Right lobe of liver (tissue), 6 donors: Measurements from ENCODE around the gene PIK3CG. TPM values are rescaled to one million over a fixed set of nuclear protein-coding genes. Genes with fewer than 3 reads are reported as not detected.
"Not testable (repeated sequence)": the region's sequence is repeated elsewhere in the genome, so short reads cannot be mapped to it uniquely, and the experiment has no call there.

Experiments
- ATAC-seq, 4 donors: fragments of 200-7000 bp; cut with Tn5 transposase; one replicate each; pipeline ENCODE4 v1.9.1; 2020; ENCODE audit warnings: mild to moderate bottlenecking in 4 of 4, moderate library complexity in 4 of 4
- DNase-seq, 3 donors: peaks; one replicate each; pipeline ENCODE4 v3.0.0-alpha.2; 2020
- H3K27ac ChIP-seq, 3 donors: fragments of 200-600 bp; one replicate each; pipeline ENCODE4 v1.8.0; 2022
- H3K27me3 ChIP-seq, 2 donors: fragments of 200-600 bp; one replicate each; pipeline ENCODE4 v1.8.0; 2022
- H3K36me3 ChIP-seq, 4 donors: fragments of 200-600 bp; sonication (generic) in 1 of 4; one replicate each; pipeline versions ENCODE4 v1.5.1 to v1.8.0; 2017 to 2022; ENCODE audit warnings: control low read depth in 1 of 4
- H3K4me1 ChIP-seq, 4 donors: fragments of 200-600 bp; sonication (generic) in 1 of 4; one replicate each; pipeline versions ENCODE4 v1.5.1 to v1.8.0; 2017 to 2022; ENCODE audit warnings: control low read depth in 1 of 4
- H3K4me3 ChIP-seq, 3 donors: fragments of 200-600 bp; one replicate each; pipeline ENCODE4 v1.8.0; 2022
- H3K9me3 ChIP-seq, 4 donors: fragments of 200-600 bp; sonication (generic) in 1 of 4; one replicate each; pipeline versions ENCODE4 v1.5.1 to v1.8.0; 2017 to 2022; ENCODE audit warnings: control low read depth in 1 of 4
- CTCF ChIP-seq, 4 donors: fragments of 200-600 bp in 3 of 4; fragments of 450-650 bp in 1 of 4; IDR thresholded peaks; one replicate each; pipeline versions ENCODE4 v1.5.1 to v1.8.0; 2016 to 2022; ENCODE audit warnings: antibody characterized with exemption in 4 of 4, mild to moderate bottlenecking in 2 of 4
- POLR2A ChIP-seq: fragments of 450-650 bp; IDR thresholded peaks from one replicate; pipeline ENCODE4 v1.6.1; 2017; ENCODE audit warnings: antibody characterized with exemption, mild to moderate bottlenecking
- WGBS: methylation state at CpG from one replicate; pipeline ENCODE4 v1.1.6; 2018; ENCODE audit warnings: low coverage, low lambda C conversion rate; ENCODE audit not compliant: insufficient coverage; ENCODE audit errors: missing lambda C conversion rate; 5-methylcytosine and 5-hydroxymethylcytosine counted together
- intact Hi-C, 2 donors: fragments of 100-400 bp; cut with DNase I; formaldehyde crosslinking; loops; one replicate each; pipeline versions ENCODE4 v1.11.2 to v1.14.1; 2022
- total RNA-seq, 6 experiments: library from RNA; depleted of rRNA in 2 of 6; stranded (reverse); fragments of >200 nt in 2 of 6; fragmentation: NEBNext Ultra II Directional in 3 of 6; extraction: Animal tissue kit (Norgen Biotek cat#: 25700) in 3 of 6; gene quantifications; one replicate each; pipeline versions ENCODE4 v1.1.0 to v1.2.4, GENCODE V29; 2016 to 2023
- donor health status: DM: no; HTN: yes; CAD: no.
- donor health status: DM: no; HTN: no; CAD: no.
- donor health status: DM: no; HTN: no; CAD: no.
- donor health status: DM: no; HTN: yes; CAD: no.
- donor health status: DM: no; HTN: yes; CAD: no.

Gene PIK3CG
- total RNA-seq, 6 experiments from 2014 or later, result 0.53 to 1.9 (median 0.71) TPM

GRCh38 chr7:106829496-106829895 is 35.6 kb upstream of the PIK3CG start:
- Histone ChIP-seq H3K4me3 (no peak overlapping the region), H3K4me1 (no peaks in the 10 kb centered on the region), H3K9me3 (no peaks in the 10 kb centered on the region), H3K36me3 (no peaks in the 10 kb centered on the region), H3K27ac (no peak overlapping the region), H3K27me3 (no peaks in the 10 kb centered on the region)
- intact Hi-C loops, result no loop called here
- TF ChIP-seq CTCF (IDR thresholded peaks at IDR 0.05), result no peak
- no peak for TF ChIP-seq POLR2A
- DNase-seq (no peak), ATAC-seq (no peak)
- 63% methylated on average over 7 of the region's 7 CpGs for WGBS

GRCh38 chr7:106830896-106831295 is 34.2 kb upstream of the PIK3CG start:
- H3K9me3 ChIP-seq, H3K27me3 ChIP-seq, DNase-seq, ATAC-seq, H3K4me3 ChIP-seq, H3K27ac ChIP-seq, H3K4me1 ChIP-seq, H3K36me3 ChIP-seq, intact Hi-C loops: not testable (repeated sequence)
- 77% methylated on average over 9 of the region's 9 CpGs for WGBS

GRCh38 chr7:106836816-106837215 is 28.3 kb upstream of the PIK3CG start:
- H3K27ac ChIP-seq, result no peak overlapping the region
- no peak for ATAC-seq
- no peaks in the 10 kb centered on the region for H3K9me3 ChIP-seq
- DNase-seq, result no peak
- no peak for TF ChIP-seq POLR2A
- no peak for TF ChIP-seq CTCF (IDR thresholded peaks at IDR 0.05)
- H3K36me3 ChIP-seq, result no peaks in the 10 kb centered on the region
- intact Hi-C loops, result no loop called here
- H3K27me3 ChIP-seq, result no peaks in the 10 kb centered on the region
- no peak overlapping the region for H3K4me3 ChIP-seq
- no peaks in the 10 kb centered on the region for H3K4me1 ChIP-seq
- WGBS, result 77% methylated on average over 2 of the region's 2 CpGs

GRCh38 chr7:106839511-106839910 is 25.6 kb upstream of the PIK3CG start:
- no peaks in the 10 kb centered on the region for H3K9me3 ChIP-seq
- no peaks in the 10 kb centered on the region for H3K36me3 ChIP-seq
- no peaks in the 10 kb centered on the region for H3K27me3 ChIP-seq
- no peaks in the 10 kb centered on the region for H3K4me1 ChIP-seq
- TF ChIP-seq CTCF (IDR thresholded peaks at IDR 0.05) (no peak), POLR2A (no peak)
- H3K4me3 ChIP-seq, result no peak overlapping the region
- ATAC-seq, result no peak
- 67% methylated on average over 2 of the region's 2 CpGs for WGBS
- intact Hi-C loops, result no loop called here
- DNase-seq, result no peak
- H3K27ac ChIP-seq, result no peak overlapping the region

DNA sequence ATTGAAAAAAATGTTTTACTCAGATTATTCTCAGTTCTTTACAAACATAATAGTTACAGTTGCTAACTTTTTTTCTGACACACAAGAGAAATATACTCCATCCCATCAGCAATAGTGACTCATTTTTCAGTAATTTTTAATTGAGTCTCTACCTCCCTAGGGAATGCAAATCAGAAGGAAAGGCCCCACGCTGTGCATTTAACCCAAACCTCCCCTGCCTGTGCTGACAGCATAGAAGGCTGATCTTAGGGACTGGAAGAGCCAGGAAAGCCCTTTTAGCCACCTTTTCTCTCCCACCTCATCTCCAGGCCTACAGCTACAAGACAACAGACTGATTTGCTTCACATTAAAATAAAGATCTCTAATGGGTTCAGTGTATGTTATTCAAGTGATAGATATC is 24.7 kb upstream of the PIK3CG start:
- ATAC-seq, result no peak
- Histone ChIP-seq H3K4me3 (no peak overlapping the region), H3K27ac (no peak overlapping the region), H3K36me3 (no peaks in the 10 kb centered on the region), H3K27me3 (no peaks in the 10 kb centered on the region), H3K4me1 (no peaks in the 10 kb centered on the region), H3K9me3 (no peaks in the 10 kb centered on the region)
- WGBS, result 18% methylated on average over 1 of the region's 1 CpG
- DNase-seq, result no peak
- intact Hi-C loops, result no loop called here
- TF ChIP-seq POLR2A, result no peak
- TF ChIP-seq CTCF (IDR thresholded peaks at IDR 0.05), result no peak
